Upper lobe of left lung (tissue), 6 donors: Measurements from ENCODE around the gene ZNF83. TPM values are rescaled to one million over a fixed set of nuclear protein-coding genes. Genes with fewer than 3 reads are reported as not detected.

Experiments
- ATAC-seq, 2 donors: fragments of 200-7000 bp; cut with Tn5 transposase; one replicate each; pipeline ENCODE4 v1.9.1; 2022; ENCODE audit warnings: mild to moderate bottlenecking in 2 of 2, moderate library complexity in 2 of 2; ENCODE audit not compliant: low FRiP score in 2 of 2
- DNase-seq, 2 donors: peaks; one replicate each; pipeline ENCODE4 v3.0.0-alpha.2; 2019 to 2020
- H3K27ac ChIP-seq, 4 donors: fragments of 200-600 bp; sonication (generic); one replicate each; pipeline ENCODE4 v1.5.1; 2016 to 2019
- H3K27me3 ChIP-seq, 4 donors: fragments of 200-600 bp; sonication (generic); one replicate each; pipeline ENCODE4 v1.5.1; 2017 to 2019
- H3K36me3 ChIP-seq, 4 donors: fragments of 200-600 bp; sonication (generic); one replicate each; pipeline ENCODE4 v1.5.1; 2016 to 2019
- H3K4me1 ChIP-seq, 4 donors: fragments of 200-600 bp; sonication (generic); one replicate each; pipeline ENCODE4 v1.5.1; 2018 to 2019
- H3K4me3 ChIP-seq, 4 donors: fragments of 200-600 bp; sonication (generic); one replicate each; pipeline ENCODE4 v1.5.1; 2017 to 2019; ENCODE audit warnings: mild to moderate bottlenecking in 2 of 4, moderate library complexity in 1 of 4
- H3K9me3 ChIP-seq, 4 donors: fragments of 200-600 bp; sonication (generic); one replicate each; pipeline ENCODE4 v1.5.1; 2018 to 2019
- EP300 ChIP-seq, 4 donors: sonication (generic); formaldehyde crosslinking; IDR thresholded peaks; one replicate each; pipeline ENCODE4 v1.5.1; 2017; ENCODE audit warnings: antibody characterized with exemption in 4 of 4, control low read depth in 2 of 4
- POLR2A ChIP-seq, 4 donors: fragments of 450-650 bp; IDR thresholded peaks; one replicate each; pipeline ENCODE4 v1.5.1; 2016 to 2017; ENCODE audit warnings: antibody characterized with exemption in 4 of 4, mild to moderate bottlenecking in 2 of 4
- POLR2AphosphoS5 ChIP-seq, 2 donors: sonication (generic); formaldehyde crosslinking; IDR thresholded peaks; one replicate each; pipeline ENCODE4 v1.5.1; 2017; ENCODE audit warnings: antibody characterized with exemption in 2 of 2
- WGBS, 2 donors: methylation state at CpG; one replicate each; pipeline ENCODE4 v1.1.5; 2017 to 2018; 5-methylcytosine and 5-hydroxymethylcytosine counted together
- total RNA-seq, 6 donors: library from RNA; depleted of rRNA in 4 of 6; stranded (reverse); fragments of >200 nt in 4 of 6; gene quantifications; one replicate each; pipeline versions ENCODE4 v1.1.0 to v1.2.1, GENCODE V29; 2016 to 2021
- TF ChIP-seq, protein P1 (sequence below), 6 experiments: fragments of 450-650 bp in 4 of 6; fragments of 200-600 bp in 2 of 6; sonication (generic) in 2 of 6; IDR thresholded peaks; one replicate each; pipeline ENCODE4 v1.5.1; 2016 to 2019; ENCODE audit warnings: antibody characterized with exemption in 6 of 6
- donor health status: DM: no; HTN: no; CAD: no; lungs with moderate emphysema.
- donor health status: DM: no; HTN: yes; CAD: no; lungs with severe emphysema.

Gene ZNF83
- total RNA-seq, 6 donors from 2014 or later: 27.3 to 161 (median 45.5) TPM

DNA sequence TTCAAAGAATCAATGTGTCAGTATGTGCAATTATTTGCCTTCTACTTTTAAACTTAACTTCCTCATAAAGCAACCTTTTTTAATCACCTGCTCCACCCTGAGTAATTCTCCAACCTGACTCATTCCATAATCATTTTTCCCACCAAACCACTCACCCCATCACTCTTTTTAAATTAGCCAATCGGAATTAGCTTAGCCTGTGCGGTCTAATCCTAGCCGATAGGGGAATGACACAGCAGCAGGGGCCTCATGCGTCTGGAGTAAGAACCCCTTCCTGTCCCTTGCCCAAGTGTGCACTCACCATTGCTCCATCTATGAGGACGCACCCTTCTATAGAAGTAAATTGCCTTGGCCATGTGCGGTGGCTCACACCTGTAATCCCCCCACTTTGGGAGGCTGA is 27.4 kb upstream of the ZNF83 start:
- Histone ChIP-seq H3K9me3 (peaks cover 0 to 4% (median 0%) of the 10 kb centered on the region in 4 donors), H3K27me3 (no peaks in the 10 kb centered on the region), H3K4me3 (no peak overlapping the region), H3K27ac (no peak overlapping the region), H3K36me3 (peaks cover 0 to 16% (median 4%) of the 10 kb centered on the region in 4 donors), H3K4me1 (no peaks in the 10 kb centered on the region)
- TF ChIP-seq, protein P1, sequence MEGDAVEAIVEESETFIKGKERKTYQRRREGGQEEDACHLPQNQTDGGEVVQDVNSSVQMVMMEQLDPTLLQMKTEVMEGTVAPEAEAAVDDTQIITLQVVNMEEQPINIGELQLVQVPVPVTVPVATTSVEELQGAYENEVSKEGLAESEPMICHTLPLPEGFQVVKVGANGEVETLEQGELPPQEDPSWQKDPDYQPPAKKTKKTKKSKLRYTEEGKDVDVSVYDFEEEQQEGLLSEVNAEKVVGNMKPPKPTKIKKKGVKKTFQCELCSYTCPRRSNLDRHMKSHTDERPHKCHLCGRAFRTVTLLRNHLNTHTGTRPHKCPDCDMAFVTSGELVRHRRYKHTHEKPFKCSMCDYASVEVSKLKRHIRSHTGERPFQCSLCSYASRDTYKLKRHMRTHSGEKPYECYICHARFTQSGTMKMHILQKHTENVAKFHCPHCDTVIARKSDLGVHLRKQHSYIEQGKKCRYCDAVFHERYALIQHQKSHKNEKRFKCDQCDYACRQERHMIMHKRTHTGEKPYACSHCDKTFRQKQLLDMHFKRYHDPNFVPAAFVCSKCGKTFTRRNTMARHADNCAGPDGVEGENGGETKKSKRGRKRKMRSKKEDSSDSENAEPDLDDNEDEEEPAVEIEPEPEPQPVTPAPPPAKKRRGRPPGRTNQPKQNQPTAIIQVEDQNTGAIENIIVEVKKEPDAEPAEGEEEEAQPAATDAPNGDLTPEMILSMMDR (IDR thresholded peaks at IDR 0.05): no peak
- DNase-seq (no peak), ATAC-seq (no peak)
- 96 to 97% methylated on average over 6 of the region's 6 CpGs for WGBS, 2 donors

DNA sequence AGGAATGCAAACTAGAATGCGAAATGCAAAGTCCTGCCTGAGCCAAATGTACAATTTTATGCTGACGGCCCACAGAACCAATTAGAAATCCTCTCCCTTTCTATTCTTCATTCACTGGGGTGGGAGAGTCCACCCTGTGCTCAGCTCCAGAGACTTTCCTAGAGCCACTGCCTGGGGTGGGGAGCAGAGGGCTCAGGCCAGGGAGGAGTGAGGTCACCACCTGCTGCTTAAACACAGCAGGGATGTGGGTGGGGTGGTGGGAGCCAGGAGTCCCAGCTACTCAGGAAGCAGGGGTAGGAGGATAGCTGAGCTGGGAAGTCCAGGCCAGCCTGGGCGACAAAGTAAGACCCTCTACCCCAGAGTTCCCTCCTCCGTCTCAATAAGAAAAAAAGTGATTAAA is 26.9 kb upstream of the ZNF83 start:
- no peak overlapping the region for H3K4me3 ChIP-seq
- H3K27ac ChIP-seq: no peak overlapping the region
- H3K4me1 ChIP-seq: no peaks in the 10 kb centered on the region
- ATAC-seq (no peak), DNase-seq (no peak)
- 91 to 96% methylated on average over 4 of the region's 4 CpGs for WGBS, 2 donors
- no peaks in the 10 kb centered on the region for H3K27me3 ChIP-seq
- no peaks in the 10 kb centered on the region for H3K9me3 ChIP-seq
- H3K36me3 ChIP-seq: peaks cover 0 to 21% (median 8%) of the 10 kb centered on the region in 4 donors
- TF ChIP-seq POLR2A (IDR thresholded peaks at IDR 0.05): no peak
- no peak for TF ChIP-seq POLR2AphosphoS5 (IDR thresholded peaks at IDR 0.05)
- no peak for TF ChIP-seq EP300 (IDR thresholded peaks at IDR 0.05)
- TF ChIP-seq, protein P1 (IDR thresholded peaks at IDR 0.05): no peak

- Histone ChIP-seq H3K27me3 (no peaks in the 10 kb centered on the region), H3K9me3 (no peaks in the 10 kb centered on the region), H3K36me3 (peaks cover 0 to 25% (median 9%) of the 10 kb centered on the region in 4 donors), H3K27ac (no peak overlapping the region), H3K4me1 (no peaks in the 10 kb centered on the region), H3K4me3 (no peak overlapping the region)
- DNase-seq (no peak), ATAC-seq (no peak)
- no peak for TF ChIP-seq POLR2A (IDR thresholded peaks at IDR 0.05)
- TF ChIP-seq, protein P1 (IDR thresholded peaks at IDR 0.05): no peak
- WGBS, 2 donors: 70 to 90% methylated on average over 5 of the region's 5 CpGs
These were observed 26.3 kb upstream of the ZNF83 start for GRCh38 chr19:52664461-52664860.

DNA sequence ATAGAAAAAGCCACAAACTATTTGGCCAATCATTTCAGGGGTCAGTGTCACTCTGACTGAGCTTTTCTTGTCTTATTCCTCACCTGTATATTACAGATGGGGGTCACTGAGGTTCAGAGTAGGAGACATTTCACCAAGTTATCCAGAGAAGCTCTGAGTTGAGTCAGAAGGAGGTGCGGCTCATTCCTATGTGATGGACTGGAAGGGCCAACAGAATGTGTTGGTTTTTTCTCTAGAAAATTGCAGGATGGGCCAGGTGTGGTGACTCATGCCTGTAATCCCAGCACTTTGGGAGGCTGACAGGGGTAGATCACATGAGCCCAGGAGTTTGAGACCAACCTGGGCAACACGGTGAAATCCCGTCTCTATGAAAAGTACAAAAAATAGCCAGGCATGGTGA is 24.5 kb upstream of the ZNF83 start:
- 83 to 93% methylated on average over 3 of the region's 3 CpGs for WGBS, 2 donors
- TF ChIP-seq POLR2A (IDR thresholded peaks at IDR 0.05) (no peak), EP300 (IDR thresholded peaks at IDR 0.05) (no peak), POLR2AphosphoS5 (IDR thresholded peaks at IDR 0.05) (no peak)
- TF ChIP-seq, protein P1 (IDR thresholded peaks at IDR 0.05): no peak
- Histone ChIP-seq H3K4me3 (no peak overlapping the region), H3K27ac (no peak overlapping the region), H3K36me3 (peaks cover 0 to 36% (median 15%) of the 10 kb centered on the region in 4 donors), H3K9me3 (no peaks in the 10 kb centered on the region), H3K27me3 (no peaks in the 10 kb centered on the region), H3K4me1 (no peaks in the 10 kb centered on the region)
- DNase-seq (no peak), ATAC-seq (no peak)

DNA sequence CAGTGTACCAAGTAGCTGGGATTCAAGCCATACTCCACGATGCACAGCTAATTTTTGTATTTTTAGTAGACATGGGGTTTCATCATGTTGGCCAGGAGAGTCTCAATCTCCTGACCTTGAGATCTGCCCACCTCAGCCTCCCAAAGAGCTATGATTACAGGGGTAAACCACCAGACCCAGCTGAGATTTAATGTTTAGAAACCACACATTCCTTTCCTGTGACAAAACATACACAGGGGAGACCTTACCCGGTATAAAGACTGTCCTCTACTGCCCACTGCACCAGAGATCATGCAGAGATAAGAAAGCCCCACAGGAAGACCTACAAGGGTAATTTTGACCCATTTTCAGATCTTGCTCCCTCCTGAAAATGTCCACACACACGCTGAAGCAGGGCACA is 22.8 kb upstream of the ZNF83 start:
- H3K4me1 ChIP-seq: no peaks in the 10 kb centered on the region
- no peaks in the 10 kb centered on the region for H3K9me3 ChIP-seq
- peaks cover 0 to 45% (median 15%) of the 10 kb centered on the region in 4 donors for H3K36me3 ChIP-seq
- H3K27ac ChIP-seq: no peak overlapping the region
- no peak for DNase-seq
- H3K4me3 ChIP-seq: no peak overlapping the region
- no peak for TF ChIP-seq POLR2AphosphoS5 (IDR thresholded peaks at IDR 0.05)
- no peak for TF ChIP-seq EP300 (IDR thresholded peaks at IDR 0.05)
- TF ChIP-seq, protein P1 (IDR thresholded peaks at IDR 0.05): no peak
- TF ChIP-seq POLR2A (IDR thresholded peaks at IDR 0.05): no peak
- no peaks in the 10 kb centered on the region for H3K27me3 ChIP-seq
- no peak for ATAC-seq
- 79 to 81% methylated on average over 3 of the region's 3 CpGs for WGBS, 2 donors
